Keratinocyte (primary cell): ENCODE measurements around the gene RSPRY1. TPM values are rescaled to one million over a fixed set of nuclear protein-coding genes. Genes with fewer than 3 reads are reported as not detected.
A peak's percentile ranks its signal among the peaks of the same experiment; 100 is the strongest.
"Not testable (repeated sequence)": the region's sequence is repeated elsewhere in the genome, so short reads cannot be mapped to it uniquely, and the experiment has no call there.

ENCODE experiments used
- DNase-seq: peaks from one replicate; pipeline ENCODE4 v3.0.0-alpha.2; 2011; ENCODE audit warnings: low read depth, missing footprints, low spot score
- FAIRE-seq: peaks from 2 replicates; lab custom pipeline; 2011; peaks lifted over from hg19 to GRCh38; lab: Jason Lieb, UNC
- H2AFZ ChIP-seq: 2 replicates; pipeline ENCODE4 v1.6.0; 2012; ENCODE audit warnings: low read length, control low read depth, inconsistent platforms; ENCODE audit not compliant: control insufficient read depth
- H3K27ac ChIP-seq: 2 replicates; pipeline ENCODE4 v1.5.1; 2011; ENCODE audit warnings: low read length; ENCODE audit not compliant: control insufficient read depth, insufficient read depth
- H3K27me3 ChIP-seq: 3 replicates; pipeline ENCODE4 v1.6.0; 2011; ENCODE audit warnings: low read length; ENCODE audit not compliant: control insufficient read depth, insufficient read depth; ENCODE audit errors: extremely low read depth
- H3K36me3 ChIP-seq, 2 experiments: 2 replicates in 1 of 2; 3 replicates in 1 of 2; pipeline ENCODE4 v1.5.1; 2011; ENCODE audit warnings: low read length in 2 of 2, mild to moderate bottlenecking in 1 of 2; ENCODE audit not compliant: control insufficient read depth in 2 of 2, insufficient read depth in 2 of 2; ENCODE audit errors: extremely low read depth in 1 of 2
- H3K4me1 ChIP-seq: 3 replicates; pipeline ENCODE4 v1.5.1; 2011; ENCODE audit warnings: low read length; ENCODE audit not compliant: control insufficient read depth, insufficient read depth; ENCODE audit errors: extremely low read depth
- H3K4me2 ChIP-seq: 3 replicates; pipeline ENCODE4 v1.6.0; 2011; ENCODE audit warnings: low read depth, low read length; ENCODE audit not compliant: control insufficient read depth, insufficient read depth; ENCODE audit errors: extremely low read depth
- H3K4me3 ChIP-seq, 3 experiments: fragments of 200-600 bp in 1 of 3; sonication (generic) in 1 of 3; 2 replicates in 2 of 3; 3 replicates in 1 of 3; pipeline ENCODE4 v1.5.1; 2011 to 2016; ENCODE audit warnings: low read length in 3 of 3, mild to moderate bottlenecking in 3 of 3, control low read depth in 2 of 3, inconsistent platforms in 1 of 3, low read depth in 1 of 3, mixed read lengths in 1 of 3, mixed run types in 1 of 3, moderate library complexity in 1 of 3; ENCODE audit not compliant: control insufficient read depth in 2 of 3, insufficient read depth in 2 of 3; ENCODE audit errors: extremely low read depth in 1 of 3
- H3K79me2 ChIP-seq: 2 replicates; pipeline ENCODE4 v1.6.0; 2012; ENCODE audit warnings: low read length; ENCODE audit not compliant: control insufficient read depth, insufficient read depth
- H3K9ac ChIP-seq: 3 replicates; pipeline ENCODE4 v1.6.0; 2011; ENCODE audit warnings: low read length; ENCODE audit not compliant: control insufficient read depth, insufficient read depth; ENCODE audit errors: extremely low read depth
- H3K9me1 ChIP-seq: 3 replicates; pipeline ENCODE4 v1.6.0; 2011; ENCODE audit warnings: low read length; ENCODE audit not compliant: control insufficient read depth, insufficient read depth; ENCODE audit errors: extremely low read depth
- H3K9me3 ChIP-seq: 2 replicates; pipeline ENCODE4 v1.5.1; 2012; ENCODE audit warnings: low read depth, low read length; ENCODE audit not compliant: control insufficient read depth
- H4K20me1 ChIP-seq: 3 replicates; pipeline ENCODE4 v1.6.0; 2011; ENCODE audit warnings: low read length; ENCODE audit not compliant: control insufficient read depth, insufficient read depth; ENCODE audit errors: extremely low read depth
- EZH2 ChIP-seq: IDR thresholded peaks from one replicate; pipeline ENCODE4 v1.6.1; 2012; ENCODE audit warnings: inconsistent platforms, mild to moderate bottlenecking, low read length, moderate library complexity
- dilution Hi-C: fragments of 300-500 bp; cut with MboI; formaldehyde crosslinking; loops from one replicate; pipeline ENCODE4 v1.7.0; 2020; ENCODE audit warnings: low sequenced_read_pairs; ENCODE audit not compliant: extremely low pct_ligation_motif_present
- polyA plus RNA-seq, 5 experiments: library from polyadenylated mRNA; depleted of rRNA in 3 of 5; stranded (reverse) in 3 of 5; stranded (forward) in 1 of 5; unstranded in 1 of 5; fragments of >200 nt; gene quantifications; 1 replicate in 1 of 5; 2 replicates in 3 of 5; 3 replicates in 1 of 5; pipeline versions ENCODE4 v1.2.1 to v1.2.3, GENCODE V29; 2011 to 2012; ENCODE audit warnings: missing spikeins in 2 of 5, low read depth in 1 of 5, low replicate concordance in 1 of 5
- TF ChIP-seq, protein P1 (sequence below), 3 experiments: IDR thresholded peaks in 1 of 3; conservative IDR thresholded peaks in 1 of 3; optimal IDR thresholded peaks in 1 of 3; 2 replicates in 2 of 3; 3 replicates in 1 of 3; pipeline versions ENCODE3 to v1.5.1; 2011; ENCODE audit warnings: low read length in 3 of 3, mild to moderate bottlenecking in 3 of 3, moderate library complexity in 2 of 3, control low read depth in 1 of 3, inconsistent platforms in 1 of 3; ENCODE audit not compliant: insufficient read depth in 2 of 3; ENCODE audit errors: extremely low read depth in 1 of 3

Gene RSPRY1
- polyA plus RNA-seq, 1 donor (not counting 4 experiments of a cell fraction or from before 2014, with no cell fraction given), result 42.2 TPM

DNA sequence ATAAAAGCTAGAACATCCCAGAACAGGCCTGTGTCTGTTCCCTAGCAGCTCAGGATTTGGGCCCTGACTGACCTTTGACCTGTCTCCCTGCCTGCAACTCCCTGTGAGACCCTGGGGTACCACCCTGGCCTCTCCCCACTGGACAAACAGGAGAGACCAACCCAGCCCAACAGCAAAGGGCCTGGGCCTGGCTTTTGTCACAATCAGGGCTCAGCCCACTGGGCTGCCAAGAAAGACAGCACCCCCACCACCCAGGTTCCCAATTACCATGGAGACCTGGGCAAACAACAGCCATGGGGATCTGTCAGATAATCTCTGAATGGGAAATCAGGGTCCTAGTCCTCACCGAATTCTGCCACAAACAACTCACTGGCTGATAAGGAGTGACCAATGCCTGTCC lies 87.2 kb downstream of the RSPRY1 start:
- Histone ChIP-seq H3K9me1 (no peaks in the 10 kb centered on the region), H3K4me2 (no peak overlapping the region), H3K79me2 (no peaks in the 10 kb centered on the region), H4K20me1 (no peaks in the 10 kb centered on the region), H3K9ac (no peak overlapping the region), H3K4me3 (no peak overlapping the region), H2AFZ (no peak overlapping the region), H3K9me3 (no peaks in the 10 kb centered on the region), H3K27me3 (no peaks in the 10 kb centered on the region), H3K27ac (no peak overlapping the region), H3K4me1 (peaks cover 32% of the 10 kb centered on the region), H3K36me3 (no peaks in the 10 kb centered on the region)
- FAIRE-seq (no peak), DNase-seq (no peak)
- dilution Hi-C loops, result no loop called here
- TF ChIP-seq, protein P1, sequence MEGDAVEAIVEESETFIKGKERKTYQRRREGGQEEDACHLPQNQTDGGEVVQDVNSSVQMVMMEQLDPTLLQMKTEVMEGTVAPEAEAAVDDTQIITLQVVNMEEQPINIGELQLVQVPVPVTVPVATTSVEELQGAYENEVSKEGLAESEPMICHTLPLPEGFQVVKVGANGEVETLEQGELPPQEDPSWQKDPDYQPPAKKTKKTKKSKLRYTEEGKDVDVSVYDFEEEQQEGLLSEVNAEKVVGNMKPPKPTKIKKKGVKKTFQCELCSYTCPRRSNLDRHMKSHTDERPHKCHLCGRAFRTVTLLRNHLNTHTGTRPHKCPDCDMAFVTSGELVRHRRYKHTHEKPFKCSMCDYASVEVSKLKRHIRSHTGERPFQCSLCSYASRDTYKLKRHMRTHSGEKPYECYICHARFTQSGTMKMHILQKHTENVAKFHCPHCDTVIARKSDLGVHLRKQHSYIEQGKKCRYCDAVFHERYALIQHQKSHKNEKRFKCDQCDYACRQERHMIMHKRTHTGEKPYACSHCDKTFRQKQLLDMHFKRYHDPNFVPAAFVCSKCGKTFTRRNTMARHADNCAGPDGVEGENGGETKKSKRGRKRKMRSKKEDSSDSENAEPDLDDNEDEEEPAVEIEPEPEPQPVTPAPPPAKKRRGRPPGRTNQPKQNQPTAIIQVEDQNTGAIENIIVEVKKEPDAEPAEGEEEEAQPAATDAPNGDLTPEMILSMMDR (optimal IDR thresholded peaks at IDR 0.05 in 1 of 3, IDR thresholded peaks at IDR 0.05 in 1 of 3, conservative IDR thresholded peaks at IDR 0.05 in 1 of 3; ENCODE audit: extremely low read depth in 1 of 3, insufficient read depth in 2 of 3, low read length in 3 of 3), result no peak
- TF ChIP-seq EZH2, result no peak

DNA sequence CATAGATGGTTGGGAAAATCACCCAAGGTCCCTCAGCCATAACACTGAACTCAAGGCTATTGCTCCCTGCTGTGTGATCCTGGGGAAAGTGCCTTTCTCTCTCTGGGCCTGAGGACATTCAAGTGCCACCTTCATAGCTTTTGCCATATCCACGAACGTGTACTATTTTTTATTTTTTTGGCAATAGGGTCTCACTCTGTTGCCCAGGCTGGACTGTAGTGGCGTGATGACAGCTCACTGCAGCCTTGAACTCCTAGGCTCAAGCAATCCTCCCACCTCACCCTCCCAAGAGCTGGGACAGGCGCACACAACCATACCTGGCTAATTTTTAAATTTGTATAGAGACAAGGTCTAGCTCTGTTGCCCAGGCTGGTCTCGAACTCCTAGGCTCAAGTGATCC lies 87.7 kb downstream of the RSPRY1 start:
- no peaks in the 10 kb centered on the region for H3K9me3 ChIP-seq
- no peaks in the 10 kb centered on the region for H4K20me1 ChIP-seq
- dilution Hi-C loops, result no loop called here
- H3K27ac ChIP-seq, result no peak overlapping the region
- no peaks in the 10 kb centered on the region for H3K79me2 ChIP-seq
- H3K4me3 ChIP-seq, result no peak overlapping the region
- H3K36me3 ChIP-seq, result no peaks in the 10 kb centered on the region
- H3K9me1 ChIP-seq, result no peaks in the 10 kb centered on the region
- no peaks in the 10 kb centered on the region for H3K27me3 ChIP-seq
- H3K4me2 ChIP-seq, result no peak overlapping the region
- no peak for DNase-seq
- TF ChIP-seq, protein P1 (optimal IDR thresholded peaks at IDR 0.05 in 1 of 3, IDR thresholded peaks at IDR 0.05 in 1 of 3, conservative IDR thresholded peaks at IDR 0.05 in 1 of 3; ENCODE audit: extremely low read depth in 1 of 3, insufficient read depth in 2 of 3, low read length in 3 of 3), result no peak
- H3K9ac ChIP-seq, result no peak overlapping the region
- FAIRE-seq, result no peak
- H3K4me1 ChIP-seq, result peaks cover 32% of the 10 kb centered on the region
- H2AFZ ChIP-seq, result no peak overlapping the region

DNA sequence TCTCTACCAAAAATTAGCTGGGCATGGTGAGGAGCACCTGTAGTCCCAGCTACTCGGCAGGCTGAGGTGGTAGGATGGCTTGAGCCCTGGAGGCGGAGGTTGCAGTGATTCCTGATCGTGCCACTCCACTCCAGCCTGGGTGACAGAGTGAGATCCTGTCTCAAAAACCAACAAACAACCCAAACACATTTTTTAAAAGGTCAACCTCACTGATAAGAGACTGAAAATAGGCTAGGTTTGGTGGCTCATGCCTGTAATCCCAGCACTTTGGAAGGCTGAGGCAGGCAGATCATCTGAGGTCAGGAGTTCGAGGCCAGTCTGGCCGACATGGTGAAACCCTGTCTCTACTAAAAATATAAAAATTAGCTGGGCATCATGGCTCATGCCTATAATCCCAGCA lies 89.8 kb downstream of the RSPRY1 start:
- dilution Hi-C loops, H3K9me1 ChIP-seq, H3K4me2 ChIP-seq, H3K27me3 ChIP-seq, DNase-seq, H4K20me1 ChIP-seq, FAIRE-seq, H3K79me2 ChIP-seq, H3K36me3 ChIP-seq, H3K4me3 ChIP-seq, H3K9me3 ChIP-seq, H2AFZ ChIP-seq: not testable (repeated sequence)
- Histone ChIP-seq H3K4me1 (peaks cover 39% of the 10 kb centered on the region), H3K27ac (peak overlapping the region; percentile 91), H3K9ac (peak overlapping the region; percentile 41)
